DMS153 treated with DMSO at 0.1 percent for 48 hours (cell line): ENCODE measurements around the gene ADCY4.
"Not testable (repeated sequence)": the region's sequence is repeated elsewhere in the genome, so short reads cannot be mapped to it uniquely, and the experiment has no call there.

Experiments used
- DNase-seq: peaks from one replicate; lab custom pipeline; 2025; ENCODE audit not compliant: unreplicated experiment; lab: John Stamatoyannopoulos, UW

The ADCY4 gene

GRCh38 chr14:24366721-24367513 lies 32.0 kb upstream of the ADCY4 start:
- DNase-seq = peak; percentile 93

GRCh38 chr14:24366413-24366720 lies 31.5 kb upstream of the ADCY4 start:
- DNase-seq = no peak

- peak; percentile 69 for DNase-seq
These were observed 30.9 kb upstream of the ADCY4 start for GRCh38 chr14:24365600-24366412.

GRCh38 chr14:24364841-24365240 lies 30.0 kb upstream of the ADCY4 start:
- no peak for DNase-seq

GRCh38 chr14:24363401-24363800 lies 28.5 kb upstream of the ADCY4 start:
- DNase-seq = no peak

- DNase-seq = no peak
These were observed 27.5 kb upstream of the ADCY4 start for GRCh38 chr14:24362241-24362960.

GRCh38 chr14:24361326-24361725 lies 26.5 kb upstream of the ADCY4 start:
- DNase-seq = no peak

- DNase-seq = no peak
These were observed 25.4 kb upstream of the ADCY4 start for GRCh38 chr14:24360281-24360680.

- no peak for DNase-seq
These were observed 21.3 kb upstream of the ADCY4 start for GRCh38 chr14:24356208-24356607.

GRCh38 chr14:24355009-24355408 lies 20.1 kb upstream of the ADCY4 start:
- DNase-seq = no peak

GRCh38 chr14:24354482-24354825 lies 19.6 kb upstream of the ADCY4 start:
- not testable (repeated sequence) for DNase-seq

GRCh38 chr14:24353559-24354481 lies 18.9 kb upstream of the ADCY4 start:
- no peak for DNase-seq

GRCh38 chr14:24351517-24351916 lies 16.6 kb upstream of the ADCY4 start:
- no peak for DNase-seq

GRCh38 chr14:24349742-24350141 lies 14.9 kb upstream of the ADCY4 start:
- no peak for DNase-seq

- no peak for DNase-seq
These were observed 13.3 kb upstream of the ADCY4 start for GRCh38 chr14:24348186-24348585.

- no peak for DNase-seq
These were observed 12.3 kb upstream of the ADCY4 start for GRCh38 chr14:24347134-24347533.

- DNase-seq = no peak
These were observed 9.2 kb upstream of the ADCY4 start for GRCh38 chr14:24343795-24344660.

GRCh38 chr14:24342889-24343288 lies 8.0 kb upstream of the ADCY4 start:
- DNase-seq = no peak

- no peak for DNase-seq
These were observed 5.7 kb upstream of the ADCY4 start for GRCh38 chr14:24340606-24341005.
